Erythroblast (primary cell): ENCODE data around the gene CPNE8.

Source experiments
- GATA1 ChIP-seq: IDR thresholded peaks from 2 replicates; pipeline ENCODE4 v1.6.1; 2011; ENCODE audit warnings: low read depth, mild to moderate bottlenecking, control low read depth, low read length, moderate library complexity
- POLR2A ChIP-seq: IDR thresholded peaks from 2 replicates; pipeline ENCODE4 v1.6.1; 2011; ENCODE audit warnings: mild to moderate bottlenecking, low read length

DNA sequence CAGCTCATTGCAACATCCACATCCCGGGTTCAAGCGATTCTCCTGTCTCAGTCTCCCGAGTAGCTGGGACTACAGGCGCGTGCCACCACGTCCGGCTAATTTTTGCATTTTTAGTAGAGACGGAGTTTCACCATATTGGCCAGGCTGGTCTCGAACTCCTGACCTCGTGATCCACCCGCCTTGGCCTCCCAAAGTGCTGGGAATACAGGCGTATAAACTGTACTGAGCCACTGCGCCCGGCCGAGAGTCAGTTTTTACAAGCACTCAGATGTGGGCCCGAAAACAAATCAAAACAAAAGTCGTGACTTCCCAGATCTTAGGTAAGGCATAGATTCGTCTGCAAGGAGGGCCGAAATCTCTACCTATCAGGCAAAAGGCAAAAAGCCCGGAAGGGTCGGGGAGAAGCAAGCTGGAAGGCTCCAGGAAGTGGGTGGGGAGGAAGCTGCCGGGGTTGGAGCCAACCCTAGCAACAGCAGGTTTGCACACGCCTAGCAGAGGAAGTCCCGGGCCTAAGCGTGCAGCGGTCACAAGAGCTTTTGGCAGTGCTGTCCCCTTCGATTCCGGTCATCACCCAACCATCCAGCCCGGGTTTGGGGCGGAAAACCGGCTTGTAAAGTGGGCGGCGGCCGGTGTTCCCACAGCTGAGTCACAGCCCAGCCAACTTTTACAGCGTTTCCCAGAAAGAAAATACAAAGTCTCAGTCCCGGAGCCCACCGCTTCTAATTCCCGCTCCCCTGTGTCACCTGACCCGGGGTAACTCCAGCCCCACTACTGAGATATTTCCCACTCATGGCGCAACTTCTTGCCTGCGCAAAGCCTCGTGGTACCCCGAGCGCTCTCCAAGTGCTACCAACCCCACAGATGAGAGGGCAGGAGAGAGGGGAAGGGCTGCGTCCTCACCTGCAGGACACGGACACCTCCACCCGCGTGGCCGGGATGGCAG, 583 bp downstream of the CPNE8 start:
- TF ChIP-seq POLR2A (no peak), GATA1 (no peak)
